Rectal smooth muscle tissue (tissue), 1 donor: ENCODE results near the gene OR5H6.
"Not testable (repeated sequence)": the region's sequence is repeated elsewhere in the genome, so short reads cannot be mapped to it uniquely, and the experiment has no call there.

ENCODE experiments used
- H3K27ac ChIP-seq: one replicate; pipeline ENCODE4 v1.7.0; 2013; ENCODE audit warnings: low read depth, low read length, inconsistent platforms
- H3K27me3 ChIP-seq: one replicate; pipeline ENCODE4 v1.7.0; 2013; ENCODE audit warnings: low read length; ENCODE audit not compliant: control insufficient read depth, insufficient read depth
- H3K36me3 ChIP-seq: one replicate; pipeline ENCODE4 v1.7.0; 2013; ENCODE audit warnings: low read length; ENCODE audit not compliant: control insufficient read depth, insufficient read depth
- H3K4me1 ChIP-seq: one replicate; pipeline ENCODE4 v1.7.0; 2013; ENCODE audit warnings: low read length; ENCODE audit not compliant: control insufficient read depth, insufficient read depth
- H3K4me3 ChIP-seq: one replicate; pipeline ENCODE4 v1.7.0; 2013; ENCODE audit warnings: low read length
- H3K9ac ChIP-seq: one replicate; pipeline ENCODE4 v1.7.0; 2013; ENCODE audit warnings: low read length

Gene OR5H6

DNA sequence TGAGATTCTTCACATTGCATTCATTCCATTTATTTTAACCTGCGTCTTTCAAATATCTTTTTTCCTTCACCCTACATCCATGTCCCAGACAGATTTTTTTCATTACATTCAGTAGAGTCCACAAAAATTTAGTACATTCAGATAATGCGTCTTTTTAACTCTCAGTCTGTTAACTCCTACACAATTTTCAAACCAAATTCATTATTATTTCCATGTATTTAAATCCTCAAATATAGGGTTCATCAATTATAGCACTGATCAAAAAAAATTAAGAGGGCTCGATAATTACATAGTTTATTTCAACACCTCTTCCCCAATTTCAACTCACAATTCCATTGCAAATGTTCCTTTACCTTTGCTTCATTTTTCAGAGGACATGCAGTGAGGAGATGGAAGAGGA lies at the start of gene OR5H6:
OR5H6 (plus strand) TSS at position 301 of the 400 bp plus-strand sequence; CDS start at position 390, 89 bp downstream.
- no peak within 1 kb of the TSS for H3K27ac ChIP-seq
- no peak within 1 kb of the TSS for H3K4me3 ChIP-seq
- H3K27me3 ChIP-seq = no peaks in the 10 kb centered on the region
- H3K4me1 ChIP-seq = no peaks in the 10 kb centered on the region
- H3K9ac ChIP-seq = no peak within 1 kb of the TSS
- no peaks in the 10 kb centered on the region for H3K36me3 ChIP-seq

DNA sequence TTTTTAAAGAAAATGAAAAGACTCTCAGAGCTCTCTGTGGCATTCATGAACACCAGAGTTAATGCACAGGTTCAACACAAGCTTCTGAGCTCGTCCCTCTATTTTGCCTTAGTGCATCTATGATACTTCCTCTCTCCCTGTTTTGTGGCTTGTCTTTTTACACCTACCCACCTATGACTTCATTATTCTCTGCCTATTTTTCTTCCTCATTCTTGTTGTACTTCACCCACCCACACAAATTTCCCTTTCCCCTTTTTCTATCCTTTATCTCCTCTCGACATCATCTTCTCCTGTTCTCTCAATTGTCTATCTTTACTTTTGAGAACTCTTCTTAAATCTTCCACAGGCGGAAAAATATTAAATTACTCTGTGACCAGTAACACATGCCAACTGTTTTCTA lies 49.0 kb upstream of the OR5H6 start:
- H3K4me1 ChIP-seq = no peaks in the 10 kb centered on the region
- H3K9ac ChIP-seq = no peak overlapping the region
- no peaks in the 10 kb centered on the region for H3K27me3 ChIP-seq
- no peak overlapping the region for H3K4me3 ChIP-seq
- H3K36me3 ChIP-seq = no peaks in the 10 kb centered on the region
- H3K27ac ChIP-seq = no peak overlapping the region

DNA sequence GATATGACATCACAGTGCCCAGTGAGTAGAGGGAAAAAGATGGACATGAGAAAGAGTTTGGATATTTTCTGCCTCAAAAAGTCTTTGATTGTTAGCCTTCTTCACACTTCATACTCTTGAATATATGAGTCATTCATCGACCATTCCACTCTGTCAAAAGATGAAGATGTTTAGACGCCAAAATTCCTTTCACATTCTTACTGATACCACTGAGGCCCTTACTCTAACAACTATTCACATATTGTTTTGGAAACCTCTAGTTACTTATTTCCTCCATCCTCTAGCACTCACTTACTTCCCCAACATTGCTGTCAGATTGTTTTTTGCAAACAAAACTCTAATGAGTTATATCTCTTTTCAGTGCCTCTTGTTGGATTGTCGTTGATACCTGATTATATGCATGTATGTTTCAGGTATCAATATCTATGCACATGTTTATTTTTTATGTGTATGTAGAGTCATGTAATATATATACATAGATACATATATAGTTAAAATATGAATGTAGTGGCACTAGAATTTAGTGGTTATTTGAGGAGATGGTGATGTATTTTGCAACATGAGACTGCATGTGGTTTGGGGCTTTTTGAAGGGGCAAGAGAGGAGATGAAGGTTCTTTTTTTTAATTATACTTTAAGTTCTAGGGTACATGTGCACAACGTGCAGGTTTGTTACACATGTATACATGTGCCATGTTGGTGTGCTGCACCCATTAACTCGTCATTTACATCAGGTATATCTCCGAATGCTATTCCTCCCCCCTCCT lies 40.0 kb upstream of the OR5H6 start:
- H3K27me3 ChIP-seq = no peaks in the 10 kb centered on the region
- H3K9ac ChIP-seq = no peak overlapping the region
- H3K27ac ChIP-seq = no peak overlapping the region
- H3K4me1 ChIP-seq = no peaks in the 10 kb centered on the region
- H3K36me3 ChIP-seq = no peaks in the 10 kb centered on the region
- H3K4me3 ChIP-seq = no peak overlapping the region

DNA sequence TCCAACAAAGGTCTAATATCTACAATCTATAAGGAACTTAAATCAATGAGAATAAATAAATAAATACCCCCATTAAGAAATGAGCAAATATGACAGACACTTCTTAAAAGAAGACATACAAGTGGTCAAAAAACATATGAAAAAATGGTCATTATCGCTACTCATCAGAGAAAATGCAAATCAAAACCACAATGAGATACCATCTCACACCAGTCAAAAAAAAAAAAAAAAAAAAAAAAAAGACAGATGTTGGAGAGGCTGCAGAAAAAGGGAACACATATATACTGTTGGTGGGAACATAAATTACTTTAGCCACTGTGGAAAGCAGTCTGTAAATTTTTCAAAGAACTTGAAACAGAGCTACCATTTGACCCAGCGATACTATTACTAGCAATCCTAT lies 31.6 kb upstream of the OR5H6 start:
- no peaks in the 10 kb centered on the region for H3K4me1 ChIP-seq
- H3K36me3 ChIP-seq = no peaks in the 10 kb centered on the region
- H3K27ac ChIP-seq = no peak overlapping the region
- no peak overlapping the region for H3K9ac ChIP-seq
- H3K4me3 ChIP-seq = no peak overlapping the region
- no peaks in the 10 kb centered on the region for H3K27me3 ChIP-seq

DNA sequence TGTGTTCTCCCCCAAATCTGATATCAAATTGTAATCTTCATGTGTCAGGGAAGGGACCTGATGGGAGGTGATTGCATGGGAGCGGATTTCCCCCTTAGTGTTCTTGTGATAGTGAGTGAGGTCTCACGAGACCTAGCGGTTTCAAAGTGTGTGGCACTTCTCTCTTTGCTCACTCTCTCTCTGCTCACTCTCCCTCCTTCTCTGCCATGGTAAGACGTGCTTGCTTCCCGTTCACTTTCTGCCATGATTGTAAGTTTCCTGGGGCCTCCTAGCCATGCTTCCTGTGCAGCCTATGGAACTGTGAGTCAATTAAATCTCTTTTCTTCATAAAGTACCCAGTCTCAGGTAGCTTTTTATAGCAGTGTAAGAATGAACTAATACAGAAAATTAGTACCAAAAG lies 30.6 kb upstream of the OR5H6 start:
- no peak overlapping the region for H3K27ac ChIP-seq
- H3K9ac ChIP-seq = no peak overlapping the region
- no peak overlapping the region for H3K4me3 ChIP-seq
- H3K4me1 ChIP-seq = no peaks in the 10 kb centered on the region
- no peaks in the 10 kb centered on the region for H3K36me3 ChIP-seq
- no peaks in the 10 kb centered on the region for H3K27me3 ChIP-seq

DNA sequence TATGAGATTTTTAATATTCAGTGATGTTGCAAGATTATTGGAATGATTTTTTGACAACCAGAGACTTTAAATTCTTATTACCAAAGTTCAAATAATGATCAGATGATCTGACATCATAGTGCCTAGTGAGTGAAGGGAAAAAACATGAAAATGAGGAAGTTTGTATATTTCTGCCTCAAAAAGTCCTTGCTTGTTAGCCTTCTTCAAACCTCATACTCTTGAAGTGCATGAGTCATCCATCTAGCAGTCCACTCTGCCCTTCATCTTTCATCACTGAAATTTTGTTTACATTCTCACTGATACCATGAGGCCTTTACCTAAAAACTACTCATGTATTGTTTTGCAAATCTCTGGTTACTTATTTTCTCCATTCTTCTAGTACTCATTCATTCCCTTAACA lies 23.9 kb upstream of the OR5H6 start:
- Histone ChIP-seq H3K4me3 (no peak overlapping the region), H3K36me3 (no peaks in the 10 kb centered on the region), H3K4me1 (no peaks in the 10 kb centered on the region), H3K27me3 (no peaks in the 10 kb centered on the region), H3K9ac (no peak overlapping the region), H3K27ac (no peak overlapping the region)

DNA sequence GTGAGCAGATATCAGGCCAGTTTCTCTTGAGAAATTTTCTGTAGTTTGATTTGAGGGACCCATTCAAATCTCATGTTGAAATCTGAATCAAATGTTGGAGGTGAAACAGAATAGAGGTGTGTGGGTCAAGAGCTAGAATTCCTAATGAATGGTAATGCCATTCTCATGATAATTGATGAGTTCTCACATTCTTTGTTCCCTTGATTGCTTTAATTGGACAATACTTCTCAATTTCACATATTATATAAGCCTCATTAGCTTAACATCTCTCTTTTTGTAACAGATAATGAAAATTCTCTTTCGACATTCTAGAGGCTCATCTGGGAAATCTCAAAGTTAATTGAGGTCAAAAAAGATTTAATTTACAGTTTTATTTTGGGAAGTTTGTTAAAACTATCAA lies 21.9 kb upstream of the OR5H6 start:
- Histone ChIP-seq H3K27ac (no peak overlapping the region), H3K4me1 (no peaks in the 10 kb centered on the region), H3K9ac (no peak overlapping the region), H3K27me3 (no peaks in the 10 kb centered on the region), H3K4me3 (no peak overlapping the region), H3K36me3 (no peaks in the 10 kb centered on the region)

DNA sequence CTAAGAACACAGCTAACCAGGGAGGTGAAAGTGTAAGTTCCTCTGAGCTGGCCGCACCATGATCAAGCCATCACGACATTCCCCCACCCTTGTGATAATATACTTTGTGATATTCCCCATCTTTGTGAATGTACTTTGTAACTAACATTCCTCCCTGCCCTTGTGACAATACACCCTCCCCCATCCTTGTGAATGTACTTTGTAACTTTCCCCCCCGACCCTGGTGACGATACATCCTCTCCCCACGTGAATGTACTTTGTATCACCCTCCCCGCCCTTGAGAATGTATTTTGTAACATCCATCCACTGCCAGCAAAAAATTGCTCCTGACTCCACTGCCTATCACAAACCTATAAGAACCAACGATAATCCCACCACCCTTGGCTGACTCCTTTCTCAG lies 20.2 kb upstream of the OR5H6 start:
- Histone ChIP-seq H3K9ac (no peak overlapping the region), H3K4me3 (no peak overlapping the region), H3K4me1 (no peaks in the 10 kb centered on the region), H3K36me3 (no peaks in the 10 kb centered on the region), H3K27me3 (no peaks in the 10 kb centered on the region), H3K27ac (no peak overlapping the region)

DNA sequence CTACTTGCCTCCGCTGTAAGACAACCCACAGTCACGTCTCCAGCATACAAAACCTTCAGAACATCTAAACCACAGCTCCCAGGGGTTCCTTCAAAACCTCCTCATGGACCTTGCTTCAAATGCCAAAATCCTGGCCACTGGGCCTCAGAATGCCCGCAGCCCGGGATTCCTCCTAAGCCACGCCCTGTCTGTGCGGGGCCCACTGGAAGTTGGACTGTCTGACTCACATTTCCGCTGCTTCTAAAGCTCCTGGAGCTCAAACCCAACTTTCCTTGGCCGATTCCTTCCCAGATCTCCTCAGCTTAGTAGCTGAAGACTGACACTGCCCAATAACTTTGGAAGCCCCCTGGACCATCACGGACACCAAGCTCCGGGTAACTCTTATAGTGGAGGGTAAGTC lies 17.9 kb upstream of the OR5H6 start:
- H3K27ac ChIP-seq = no peak overlapping the region
- no peaks in the 10 kb centered on the region for H3K4me1 ChIP-seq
- H3K36me3 ChIP-seq = no peaks in the 10 kb centered on the region
- no peak overlapping the region for H3K4me3 ChIP-seq
- no peaks in the 10 kb centered on the region for H3K27me3 ChIP-seq
- no peak overlapping the region for H3K9ac ChIP-seq

DNA sequence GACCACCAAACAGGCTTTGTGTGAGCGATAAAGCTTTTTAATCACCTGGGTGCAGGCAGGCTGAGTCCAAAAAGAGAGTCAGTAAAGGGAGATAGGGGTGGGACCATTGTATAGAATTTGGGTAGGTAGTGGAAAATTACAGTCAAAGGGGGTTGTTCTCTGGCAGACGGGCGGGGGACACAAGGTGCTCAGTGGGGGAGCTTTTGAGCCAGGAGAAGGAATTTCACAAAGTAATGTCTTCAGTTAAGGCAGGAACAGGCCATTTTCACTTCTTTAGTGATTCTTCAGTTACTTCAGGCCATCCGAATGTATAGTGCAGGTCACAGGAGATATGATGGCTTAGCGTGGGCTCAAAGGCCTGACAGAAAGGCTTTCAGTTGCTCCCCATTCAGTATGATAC lies 8.0 kb upstream of the OR5H6 start:
- not testable (repeated sequence) for H3K36me3 ChIP-seq, H3K27ac ChIP-seq, H3K4me1 ChIP-seq, H3K27me3 ChIP-seq, H3K9ac ChIP-seq, H3K4me3 ChIP-seq

DNA sequence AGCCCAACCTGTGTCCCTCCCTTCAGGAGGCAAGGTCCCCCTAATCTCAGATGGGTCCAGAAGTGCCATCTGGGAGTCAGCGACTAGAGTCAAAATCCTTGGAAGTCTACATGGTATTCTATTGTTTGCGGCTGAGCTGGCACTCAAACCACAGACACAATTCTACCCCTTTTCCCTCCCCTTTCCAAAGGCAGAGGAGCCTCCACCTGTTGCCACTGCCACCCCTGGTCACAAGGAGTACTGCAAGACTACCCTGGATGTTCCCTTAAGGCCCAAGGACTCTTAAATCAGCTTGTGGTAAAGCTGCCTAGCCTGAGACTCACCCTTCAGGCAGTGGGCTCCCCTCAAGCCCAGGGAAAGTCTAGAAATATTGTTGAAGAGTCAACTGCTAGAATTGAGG lies 4.3 kb upstream of the OR5H6 start:
- no peak overlapping the region for H3K27ac ChIP-seq
- H3K4me3 ChIP-seq = no peak overlapping the region
- no peaks in the 10 kb centered on the region for H3K27me3 ChIP-seq
- no peaks in the 10 kb centered on the region for H3K36me3 ChIP-seq
- no peak overlapping the region for H3K9ac ChIP-seq
- no peaks in the 10 kb centered on the region for H3K4me1 ChIP-seq

DNA sequence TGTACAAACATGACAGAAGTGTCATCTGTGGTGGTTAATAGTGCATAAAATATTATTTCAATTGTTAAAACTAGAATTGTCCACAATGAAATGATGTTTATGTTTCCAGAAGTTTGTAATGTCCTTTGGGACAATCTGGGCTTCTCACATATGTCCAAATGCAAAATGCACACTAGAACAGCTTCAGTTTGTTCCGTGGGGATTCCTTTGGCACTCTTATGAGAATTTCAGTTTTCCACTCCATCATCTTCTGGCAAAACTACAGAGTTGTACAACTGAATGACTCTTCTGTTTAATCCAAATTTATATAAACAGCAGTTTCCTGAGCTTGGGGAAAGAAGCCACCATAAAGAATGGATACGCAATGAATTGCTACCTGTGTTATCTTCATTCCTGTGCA lies 2.0 kb upstream of the OR5H6 start:
- no peak overlapping the region for H3K9ac ChIP-seq
- no peaks in the 10 kb centered on the region for H3K36me3 ChIP-seq
- no peaks in the 10 kb centered on the region for H3K27me3 ChIP-seq
- H3K4me1 ChIP-seq = no peaks in the 10 kb centered on the region
- no peak overlapping the region for H3K4me3 ChIP-seq
- H3K27ac ChIP-seq = no peak overlapping the region

DNA sequence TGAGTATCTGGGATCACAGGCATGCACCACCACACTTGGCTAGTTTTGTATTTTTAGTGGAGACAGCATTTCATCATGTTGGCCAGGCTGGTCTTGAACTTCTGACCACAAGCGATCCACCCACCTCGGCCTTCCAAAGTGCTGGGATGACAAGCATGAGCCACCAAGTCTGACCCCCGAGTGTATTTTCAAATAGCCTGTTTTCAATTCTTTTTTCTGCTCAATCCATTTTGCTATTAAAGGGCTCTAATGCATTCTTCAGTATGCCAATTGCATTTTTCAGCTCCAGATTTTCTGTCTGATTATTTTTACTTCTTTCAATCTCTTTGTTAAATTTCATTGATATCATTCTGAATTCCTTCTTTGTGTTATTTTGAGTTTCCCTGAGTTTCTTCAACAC lies 5.8 kb downstream of the OR5H6 start:
- no peak overlapping the region for H3K9ac ChIP-seq
- H3K27me3 ChIP-seq = no peaks in the 10 kb centered on the region
- no peaks in the 10 kb centered on the region for H3K36me3 ChIP-seq
- no peaks in the 10 kb centered on the region for H3K4me1 ChIP-seq
- H3K4me3 ChIP-seq = no peak overlapping the region
- H3K27ac ChIP-seq = no peak overlapping the region
